ENCODE measurements around the gene SESTD1.
"Not testable (repeated sequence)": the region's sequence is repeated elsewhere in the genome, so short reads cannot be mapped to it uniquely, and the experiment has no call there.

SESTD1 gene

GRCh38 chr2:179096090-179096489 is 168.5 kb downstream of the SESTD1 start:
- DNase-seq = no peak

- DNase-seq = not testable (repeated sequence)
These were observed 171.7 kb downstream of the SESTD1 start for GRCh38 chr2:179092912-179093311.

- DNase-seq = no peak
These were observed 181.9 kb downstream of the SESTD1 start for GRCh38 chr2:179082697-179083096.

- DNase-seq = no peak
These were observed 182.7 kb downstream of the SESTD1 start for GRCh38 chr2:179081954-179082353.

GRCh38 chr2:179072527-179072926 is 192.1 kb downstream of the SESTD1 start:
- DNase-seq = no peak

- no peak for DNase-seq
These were observed 192.7 kb downstream of the SESTD1 start for GRCh38 chr2:179071810-179072355.

- DNase-seq = no peak
These were observed 193.7 kb downstream of the SESTD1 start for GRCh38 chr2:179070895-179071294.

- no peak for DNase-seq
These were observed 194.9 kb downstream of the SESTD1 start for GRCh38 chr2:179069685-179070084.

GRCh38 chr2:179068991-179069643 is 195.5 kb downstream of the SESTD1 start:
- DNase-seq = no peak

GRCh38 chr2:179059026-179059700 is 205.5 kb downstream of the SESTD1 start:
- DNase-seq = no peak

GRCh38 chr2:179057737-179058136 is 206.9 kb downstream of the SESTD1 start:
- DNase-seq = no peak

- DNase-seq = not testable (repeated sequence)
These were observed 211.1 kb downstream of the SESTD1 start for GRCh38 chr2:179053568-179053967.

All from central memory CD4-positive, alpha-beta T cell (primary cell).